Measurements from ENCODE around the gene NEDD4L. TPM values are rescaled to one million over a fixed set of nuclear protein-coding genes. Genes with fewer than 3 reads are reported as not detected.

NEDD4L gene
- total RNA-seq, 4 donors from 2014 or later: 32.5 to 65.6 (median 43.4) TPM

DNA sequence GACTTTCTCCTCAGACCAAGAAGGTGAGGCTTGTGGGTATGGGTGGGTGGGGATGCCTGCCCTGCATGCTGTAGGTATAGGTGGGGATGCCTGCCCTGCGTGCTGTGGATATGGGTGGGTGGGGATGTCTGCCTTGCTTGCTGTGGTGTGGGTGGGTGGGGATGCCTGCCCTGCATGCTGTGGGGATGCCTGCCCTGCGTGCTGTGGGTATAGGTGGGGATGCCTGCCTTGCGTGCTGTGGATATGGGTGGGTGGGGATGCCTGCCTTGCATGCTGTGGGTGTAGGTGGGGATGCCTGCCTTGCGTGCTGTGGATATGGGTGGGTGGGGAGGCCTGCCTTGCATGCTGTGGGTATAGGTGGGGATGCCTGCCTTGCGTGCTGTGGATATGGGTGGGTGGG lies 278.4 kb downstream of the NEDD4L start:
- TF ChIP-seq CTCF (IDR thresholded peaks at IDR 0.05; ENCODE audit: low read depth): no peak

- TF ChIP-seq CTCF (IDR thresholded peaks at IDR 0.05; ENCODE audit: low read depth): no peak
Observed at GRCh38 chr18:58323866-58324762, 280.1 kb downstream of the NEDD4L start.

DNA sequence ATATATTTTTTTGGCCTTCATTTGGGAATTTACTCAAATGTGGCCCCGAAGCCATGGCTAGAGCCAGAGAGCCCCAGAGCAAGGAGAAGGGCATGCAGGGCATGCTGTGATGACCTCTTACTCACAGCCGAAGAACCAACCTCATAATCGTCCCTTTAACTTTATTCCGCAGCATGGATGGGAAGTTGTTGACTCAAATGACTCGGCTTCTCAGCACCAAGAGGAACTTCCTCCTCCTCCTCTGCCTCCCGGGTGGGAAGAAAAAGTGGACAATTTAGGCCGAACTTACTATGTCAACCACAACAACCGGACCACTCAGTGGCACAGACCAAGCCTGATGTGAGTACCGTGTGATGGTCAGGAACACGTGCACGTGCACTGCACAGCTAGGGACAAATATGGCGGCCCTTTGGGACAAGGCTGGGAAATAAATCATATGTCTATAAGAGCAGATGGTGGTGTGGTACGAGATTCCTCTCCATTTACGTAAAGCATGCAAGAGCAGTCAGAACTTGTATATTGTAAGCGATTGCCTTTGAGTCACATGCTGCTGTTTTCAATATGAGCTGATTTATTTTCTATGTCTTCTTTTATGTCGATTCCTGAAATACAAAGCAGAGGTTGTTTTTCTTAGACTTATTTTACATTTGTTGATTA lies 280.9 kb downstream of the NEDD4L start:
- TF ChIP-seq CTCF (IDR thresholded peaks at IDR 0.05; ENCODE audit: low read depth): no peak

- no peak for TF ChIP-seq CTCF (IDR thresholded peaks at IDR 0.05; ENCODE audit: low read depth)
Observed at GRCh38 chr18:58325494-58325893, 281.5 kb downstream of the NEDD4L start.

DNA sequence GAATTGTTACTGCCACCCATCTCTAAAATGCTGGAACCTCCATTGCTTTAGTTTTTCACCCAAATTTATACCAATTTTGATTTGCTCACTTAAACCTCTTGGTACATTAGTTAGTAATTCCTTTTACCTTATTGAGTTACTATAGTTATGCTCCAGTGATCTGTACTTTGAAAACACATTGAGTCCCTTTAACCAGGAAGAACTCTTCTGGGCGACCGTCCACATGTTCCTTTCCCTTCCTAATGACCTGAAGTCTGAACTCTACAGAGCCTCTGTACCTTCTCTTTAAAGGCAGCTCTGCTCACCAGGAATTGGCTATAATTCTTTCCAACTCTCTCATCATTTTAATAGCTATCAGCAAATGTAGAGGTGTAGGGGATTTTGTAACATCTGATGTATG lies 290.0 kb downstream of the NEDD4L start:
- no peak for TF ChIP-seq CTCF (IDR thresholded peaks at IDR 0.05; ENCODE audit: low read depth)

DNA sequence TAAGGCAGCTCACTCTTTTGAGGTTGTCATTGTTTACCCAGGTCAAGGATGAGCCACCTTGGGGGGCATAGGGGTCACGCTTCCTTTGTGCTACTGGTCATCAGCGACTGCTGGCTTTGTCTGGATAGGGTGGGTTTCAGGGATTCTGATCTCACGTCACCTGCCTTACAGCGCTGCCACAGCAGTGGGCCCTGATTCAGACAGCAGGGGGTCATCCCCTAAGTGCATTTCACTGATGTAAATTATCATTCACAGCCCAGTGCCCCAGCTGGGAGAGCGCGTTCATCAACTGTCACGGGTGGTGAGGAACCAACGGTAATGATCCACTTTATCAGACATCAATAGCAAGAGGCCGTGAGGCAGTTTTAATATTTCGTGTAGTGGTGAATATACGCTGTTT lies 291.2 kb downstream of the NEDD4L start:
- TF ChIP-seq CTCF (IDR thresholded peaks at IDR 0.05; ENCODE audit: low read depth): no peak

DNA sequence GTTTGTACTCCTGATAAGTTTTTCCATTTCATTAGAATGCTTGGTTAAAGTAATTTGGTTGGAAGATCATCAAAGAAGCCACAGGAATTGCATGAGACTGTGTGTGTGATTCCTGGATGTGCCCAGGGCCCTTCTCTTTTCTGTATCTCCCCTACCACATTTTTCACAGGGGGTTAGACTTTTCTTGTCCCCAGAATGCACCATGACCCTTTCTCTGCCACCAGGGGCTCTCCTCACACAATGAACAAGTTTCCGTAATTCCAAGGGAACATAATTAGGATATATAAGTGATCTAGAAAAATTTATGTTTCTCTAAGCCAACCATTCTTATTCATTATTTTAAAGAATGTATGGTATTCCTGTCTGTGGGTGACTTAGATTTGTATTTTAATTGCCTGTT lies 291.8 kb downstream of the NEDD4L start:
- TF ChIP-seq CTCF (IDR thresholded peaks at IDR 0.05; ENCODE audit: low read depth): no peak
